Neural progenitor cell (in vitro differentiated cells): ENCODE measurements around the gene ABTB1. TPM values are rescaled to one million over a fixed set of nuclear protein-coding genes. Genes with fewer than 3 reads are reported as not detected.

ENCODE experiments used
- DNase-seq: peaks from one replicate; pipeline ENCODE4 v3.0.0-alpha.2; 2016; ENCODE audit warnings: low spot score
- H2AFZ ChIP-seq: fragments of 200-600 bp; sonication (generic); replicated peaks from 2 replicates; pipeline ENCODE4 v1.6.1; 2016; ENCODE audit warnings: antibody characterized with exemption
- H3F3A ChIP-seq: fragments of 200-600 bp; sonication (generic); 2 replicates; pipeline ENCODE4 v1.6.1; 2016; ENCODE audit warnings: antibody characterized with exemption, low read depth
- H3K27ac ChIP-seq: fragments of 200-600 bp; sonication (generic); 2 replicates; pipeline ENCODE4 v1.5.1; 2016; ENCODE audit warnings: mild to moderate bottlenecking
- H3K27me3 ChIP-seq: fragments of 200-600 bp; sonication (generic); 2 replicates; pipeline ENCODE4 v1.6.1; 2016; ENCODE audit warnings: mild to moderate bottlenecking, moderate library complexity
- H3K36me3 ChIP-seq: fragments of 200-600 bp; sonication (generic); 2 replicates; pipeline ENCODE4 v1.5.1; 2016
- H3K4me1 ChIP-seq: fragments of 200-600 bp; sonication (generic); 2 replicates; pipeline ENCODE4 v1.6.1; 2016; ENCODE audit warnings: mixed run types
- H3K4me2 ChIP-seq: fragments of 200-600 bp; sonication (generic); 2 replicates; pipeline ENCODE4 v1.6.1; 2016
- H3K4me3 ChIP-seq: fragments of 200-600 bp; sonication (generic); 2 replicates; pipeline ENCODE4 v1.5.1; 2016
- H3K79me2 ChIP-seq: fragments of 200-600 bp; sonication (generic); 2 replicates; pipeline ENCODE4 v1.6.1; 2016; ENCODE audit warnings: low read depth
- H3K9ac ChIP-seq: fragments of 200-600 bp; sonication (generic); 2 replicates; pipeline ENCODE4 v1.6.1; 2016
- H3K9me3 ChIP-seq: fragments of 200-600 bp; sonication (generic); 2 replicates; pipeline ENCODE4 v1.5.1; 2016; ENCODE audit warnings: low read depth
- H4K20me1 ChIP-seq: fragments of 200-600 bp; sonication (generic); 2 replicates; pipeline ENCODE4 v1.6.1; 2016; ENCODE audit warnings: low read depth
- H3K27ac Mint-ChIP-seq: 3 replicates; pipeline ENCODE4 v1.8.0; 2021; ENCODE audit warnings: mixed read lengths
- H3K27me3 Mint-ChIP-seq: 2 replicates; pipeline ENCODE4 v1.8.0; 2022; ENCODE audit warnings: low read depth, mild to moderate bottlenecking, inconsistent platforms, moderate library complexity, mixed read lengths; ENCODE audit not compliant: insufficient read depth
- H3K36me3 Mint-ChIP-seq: 3 replicates; pipeline ENCODE4 v1.8.0; 2021; ENCODE audit warnings: mixed read lengths
- H3K4me1 Mint-ChIP-seq: 3 replicates; pipeline ENCODE4 v1.8.0; 2021; ENCODE audit warnings: mixed read lengths
- H3K4me3 Mint-ChIP-seq: 3 replicates; pipeline ENCODE4 v1.8.0; 2021; ENCODE audit warnings: mild to moderate bottlenecking, moderate library complexity, mixed read lengths
- H3K9me3 Mint-ChIP-seq: 3 replicates; pipeline ENCODE4 v1.8.0; 2020; ENCODE audit warnings: mixed read lengths
- EZH2 ChIP-seq: fragments of 200-600 bp; sonication (generic); IDR thresholded peaks from 2 replicates; pipeline ENCODE4 v1.6.1; 2017; ENCODE audit warnings: antibody characterized with exemption, mild to moderate bottlenecking, moderate library complexity
- EZH2phosphoT487 ChIP-seq: fragments of 200-600 bp; sonication (generic); IDR thresholded peaks from 2 replicates; pipeline ENCODE4 v1.6.1; 2017; ENCODE audit warnings: antibody characterized with exemption
- total RNA-seq: library from RNA; depleted of rRNA; stranded (reverse); fragments of >200 nt; gene quantifications from 2 replicates; pipeline ENCODE4 v1.2.3, GENCODE V29; 2015; ENCODE audit warnings: low replicate concordance
- TF ChIP-seq, protein P1 (sequence below): fragments of 200-600 bp; sonication (generic); IDR thresholded peaks from 2 replicates; pipeline ENCODE4 v1.5.1; 2017; ENCODE audit warnings: antibody characterized with exemption, mild to moderate bottlenecking

The ABTB1 gene
- total RNA-seq, 1 donor from 2014 or later: 2.4 TPM

DNA sequence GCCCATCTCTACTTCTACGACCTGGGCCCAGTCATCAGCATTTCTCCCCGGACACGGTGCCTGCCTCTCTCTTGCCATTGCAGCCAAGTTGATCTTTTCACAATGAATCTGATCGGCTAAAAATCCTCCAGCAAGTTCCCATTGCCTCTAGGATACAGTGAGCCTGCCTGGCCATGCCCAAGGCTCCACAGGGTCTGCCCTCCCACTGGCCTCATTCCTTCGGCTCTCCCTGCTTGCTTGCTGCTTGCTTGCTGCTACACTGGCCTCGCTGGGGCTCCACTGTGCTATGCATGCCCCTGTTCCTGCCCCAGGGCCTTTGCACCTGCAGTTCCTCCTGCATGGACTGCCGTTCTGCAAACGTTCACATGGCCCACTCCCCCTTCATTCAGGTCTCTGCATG, 2.0 kb downstream of the ABTB1 start:
- Mint-ChIP-seq H3K27me3 (peaks cover 6% of the 10 kb centered on the region), H3K9me3 (no peaks in the 10 kb centered on the region), H3K36me3 (peaks cover 4% of the 10 kb centered on the region), H3K4me1 (peaks cover 14% of the 10 kb centered on the region), H3K4me3 (peak overlapping the region; percentile 70), H3K27ac (peak overlapping the region; percentile 46)
- H4K20me1 ChIP-seq: no peaks in the 10 kb centered on the region
- H3K9me3 ChIP-seq: no peaks in the 10 kb centered on the region
- no peak overlapping the region for H3K4me3 ChIP-seq
- H3K4me1 ChIP-seq: no peaks in the 10 kb centered on the region
- no peaks in the 10 kb centered on the region for H3K79me2 ChIP-seq
- no peak overlapping the region for H3K9ac ChIP-seq
- H3K36me3 ChIP-seq: no peaks in the 10 kb centered on the region
- H3K27ac ChIP-seq: no peak overlapping the region
- no peak overlapping the region for H3K4me2 ChIP-seq
- peaks cover 4% of the 10 kb centered on the region for H3F3A ChIP-seq
- TF ChIP-seq EZH2phosphoT487: no peak
- TF ChIP-seq, protein P1, sequence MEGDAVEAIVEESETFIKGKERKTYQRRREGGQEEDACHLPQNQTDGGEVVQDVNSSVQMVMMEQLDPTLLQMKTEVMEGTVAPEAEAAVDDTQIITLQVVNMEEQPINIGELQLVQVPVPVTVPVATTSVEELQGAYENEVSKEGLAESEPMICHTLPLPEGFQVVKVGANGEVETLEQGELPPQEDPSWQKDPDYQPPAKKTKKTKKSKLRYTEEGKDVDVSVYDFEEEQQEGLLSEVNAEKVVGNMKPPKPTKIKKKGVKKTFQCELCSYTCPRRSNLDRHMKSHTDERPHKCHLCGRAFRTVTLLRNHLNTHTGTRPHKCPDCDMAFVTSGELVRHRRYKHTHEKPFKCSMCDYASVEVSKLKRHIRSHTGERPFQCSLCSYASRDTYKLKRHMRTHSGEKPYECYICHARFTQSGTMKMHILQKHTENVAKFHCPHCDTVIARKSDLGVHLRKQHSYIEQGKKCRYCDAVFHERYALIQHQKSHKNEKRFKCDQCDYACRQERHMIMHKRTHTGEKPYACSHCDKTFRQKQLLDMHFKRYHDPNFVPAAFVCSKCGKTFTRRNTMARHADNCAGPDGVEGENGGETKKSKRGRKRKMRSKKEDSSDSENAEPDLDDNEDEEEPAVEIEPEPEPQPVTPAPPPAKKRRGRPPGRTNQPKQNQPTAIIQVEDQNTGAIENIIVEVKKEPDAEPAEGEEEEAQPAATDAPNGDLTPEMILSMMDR: no peak
- TF ChIP-seq EZH2: no peak
- no peak for DNase-seq
- H3K27me3 ChIP-seq: peaks cover 30% of the 10 kb centered on the region
- H2AFZ ChIP-seq: no peak overlapping the region

DNA sequence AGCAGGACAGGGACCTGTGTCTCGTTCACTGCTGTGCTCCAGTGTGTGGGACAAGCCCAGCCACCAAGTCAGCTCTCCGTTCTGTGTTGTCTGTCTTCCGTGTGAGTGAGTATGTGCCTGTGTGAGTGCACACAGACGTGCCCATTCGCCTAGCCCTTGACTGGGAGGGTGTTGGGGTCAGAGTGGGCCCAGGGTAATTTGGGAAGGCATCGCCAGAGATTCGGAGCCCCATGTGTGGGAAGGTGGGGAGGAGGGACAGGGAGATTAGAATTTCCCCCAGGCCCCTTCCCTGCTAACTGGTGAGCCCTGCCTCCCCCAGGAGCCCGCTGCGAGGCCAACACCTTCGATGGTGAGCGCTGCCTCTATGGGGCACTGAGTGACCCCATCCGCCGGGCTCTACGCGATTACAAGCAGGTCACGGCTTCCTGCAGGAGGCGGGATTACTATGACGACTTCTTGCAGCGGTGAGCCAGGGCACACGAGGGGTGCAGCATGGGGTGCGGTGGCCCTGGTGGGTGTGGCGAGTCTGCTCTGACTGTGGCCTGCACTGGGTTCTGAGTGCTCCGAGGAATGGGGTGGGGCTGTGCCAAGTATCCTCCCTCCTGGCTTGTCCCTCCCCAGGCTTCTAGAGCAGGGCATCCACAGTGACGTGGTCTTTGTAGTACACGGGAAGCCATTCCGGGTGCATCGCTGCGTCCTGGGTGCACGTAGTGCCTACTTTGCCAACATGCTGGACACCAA, 3.1 kb downstream of the ABTB1 start:
- H3K9ac ChIP-seq: no peak overlapping the region
- DNase-seq: no peak
- no peak overlapping the region for H3K4me3 ChIP-seq

DNA sequence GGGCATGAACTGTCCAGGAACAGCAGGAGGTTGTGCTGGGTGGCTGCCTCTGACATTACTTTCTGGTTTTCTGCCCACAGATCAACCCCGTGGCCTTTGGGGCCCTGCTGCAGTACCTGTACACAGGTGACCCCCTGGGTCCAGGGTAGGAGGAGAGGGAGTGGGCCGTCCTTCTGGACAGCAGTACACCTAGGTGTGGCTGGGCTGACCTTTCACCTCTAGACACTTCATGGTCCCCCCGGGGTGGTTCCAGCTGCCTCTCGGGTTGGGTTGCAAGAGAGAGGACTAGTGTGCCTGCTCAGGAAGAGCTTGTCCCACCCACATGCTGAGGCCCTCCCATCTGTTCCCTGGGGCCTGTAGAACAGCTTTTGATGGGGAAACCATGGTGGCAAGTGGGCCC, 3.7 kb downstream of the ABTB1 start:
- no peaks in the 10 kb centered on the region for H3K79me2 ChIP-seq
- H3K4me1 ChIP-seq: no peaks in the 10 kb centered on the region
- no peaks in the 10 kb centered on the region for H3K36me3 ChIP-seq
- no peak for DNase-seq
- TF ChIP-seq EZH2phosphoT487 (no peak), EZH2 (no peak)
- TF ChIP-seq, protein P1: no peak
- no peak overlapping the region for H3K4me3 Mint-ChIP-seq
- H2AFZ ChIP-seq: no peak overlapping the region
- no peak overlapping the region for H3K27ac ChIP-seq
- peaks cover 6% of the 10 kb centered on the region for H3K27me3 Mint-ChIP-seq
- H3K27ac Mint-ChIP-seq: no peak overlapping the region
- peaks cover 15% of the 10 kb centered on the region for H3K4me1 Mint-ChIP-seq
- H3K27me3 ChIP-seq: peaks cover 28% of the 10 kb centered on the region
- H3K9me3 Mint-ChIP-seq: no peaks in the 10 kb centered on the region
- H3K36me3 Mint-ChIP-seq: peaks cover 3% of the 10 kb centered on the region
- no peaks in the 10 kb centered on the region for H3K9me3 ChIP-seq
- no peak overlapping the region for H3K9ac ChIP-seq
- no peak overlapping the region for H3K4me2 ChIP-seq
- H3K4me3 ChIP-seq: no peak overlapping the region
- no peaks in the 10 kb centered on the region for H4K20me1 ChIP-seq
- H3F3A ChIP-seq: peaks cover 4% of the 10 kb centered on the region

More for the DNA sequence above, 3.1 kb downstream of the ABTB1 start:
- peaks cover 6% of the 10 kb centered on the region for H3K27me3 Mint-ChIP-seq
- TF ChIP-seq, protein P1: no peak
- TF ChIP-seq EZH2phosphoT487 (no peak), EZH2 (no peak)
- peaks cover 3% of the 10 kb centered on the region for H3K36me3 Mint-ChIP-seq
- no peak overlapping the region for H2AFZ ChIP-seq
- H3K36me3 ChIP-seq: no peaks in the 10 kb centered on the region
- peaks cover 4% of the 10 kb centered on the region for H3F3A ChIP-seq
- H3K9me3 Mint-ChIP-seq: no peaks in the 10 kb centered on the region
- no peaks in the 10 kb centered on the region for H4K20me1 ChIP-seq
- peaks cover 14% of the 10 kb centered on the region for H3K4me1 Mint-ChIP-seq
- no peaks in the 10 kb centered on the region for H3K9me3 ChIP-seq
- no peak overlapping the region for H3K27ac ChIP-seq
- H3K79me2 ChIP-seq: no peaks in the 10 kb centered on the region
- no peak overlapping the region for H3K4me2 ChIP-seq
- H3K27me3 ChIP-seq: peaks cover 30% of the 10 kb centered on the region
- H3K4me1 ChIP-seq: no peaks in the 10 kb centered on the region
- H3K4me3 Mint-ChIP-seq: no peak overlapping the region
- H3K27ac Mint-ChIP-seq: peak overlapping the region; percentile 44
